HCT116 (cell line): ENCODE results near the gene STPG1. TPM values are rescaled to one million over a fixed set of nuclear protein-coding genes. Genes with fewer than 3 reads are reported as not detected.

ENCODE experiments used
- ATAC-seq: fragments of 200-7000 bp; cut with Tn5 transposase; 2 replicates; pipeline ENCODE4 v1.9.1; 2020; ENCODE audit warnings: mild to moderate bottlenecking, moderate library complexity
- BruUV-seq: library from RNA; stranded (reverse); fragments of 400-500 nt; replicated peaks from 2 replicates; lab custom pipeline; 2021; lab: Mats Ljungman, UMichigan
- CTCF ChIA-PET: fragments of 300-600 bp; sonication (Branson Sonifier 250); formaldehyde crosslinking; loops from one replicate; lab custom pipeline; 2021; ENCODE audit warnings: antibody characterized with exemption; lab: Charles Lee
- POLR2A ChIA-PET: fragments of 300-600, 350-600 bp; sonication (Branson Sonifier 250); formaldehyde crosslinking; loops from one replicate; lab custom pipeline; 2021; ENCODE audit warnings: antibody characterized with exemption; lab: Charles Lee
- RAD21 ChIA-PET, 2 experiments: fragments of 300-600 bp; sonication (Branson Sonifier 250); formaldehyde crosslinking; loops; one replicate each; lab custom pipeline; 2023; ENCODE audit warnings: low total read pairs in 2 of 2; ENCODE audit not compliant: uncharacterized antibody in 2 of 2, unreplicated experiment in 2 of 2, low non-redundant PET in 1 of 2; lab: Charles Lee
- DNase-seq: peaks from one replicate; pipeline ENCODE4 v3.0.0-alpha.2; 2010; ENCODE audit warnings: low read depth, low spot score
- H2AFZ ChIP-seq: fragments of 200-600 bp; shearing (Covaris generic), sonication (generic); 2 replicates; pipeline ENCODE4 v1.6.1; 2017; ENCODE audit warnings: low read depth, mixed run types, mixed read lengths, antibody characterized with exemption, low read length; ENCODE audit not compliant: poor library complexity, severe bottlenecking
- H3K27ac ChIP-seq: 2 replicates; pipeline ENCODE4 v1.5.1; 2012; ENCODE audit warnings: low read depth, low read length
- H3K27me3 ChIP-seq: fragments of 200-600 bp; sonication (generic); 2 replicates; pipeline ENCODE4 v1.6.1; 2016; ENCODE audit warnings: mixed run types, low read length, mixed read lengths; ENCODE audit not compliant: insufficient read depth
- H3K36me3 ChIP-seq, 2 experiments: fragments of 200-500 bp in 1 of 2; fragments of 200-600 bp in 1 of 2; sonication (Bioruptor generic) in 1 of 2; sonication (generic) in 1 of 2; 2 replicates each; pipeline versions ENCODE4 v1.5.1 to v1.6.1; 2014 to 2016; ENCODE audit warnings: low read length in 2 of 2, inconsistent platforms in 1 of 2, mixed read lengths in 1 of 2, mixed run types in 1 of 2; ENCODE audit not compliant: insufficient read depth in 2 of 2, control insufficient read depth in 1 of 2
- H3K4me1 ChIP-seq, 2 experiments: fragments of 200-600 bp in 1 of 2; sonication (generic) in 1 of 2; 2 replicates each; pipeline versions ENCODE4 v1.5.1 to v1.6.1; 2012 to 2017; ENCODE audit warnings: low read length in 2 of 2, inconsistent platforms in 1 of 2, mild to moderate bottlenecking in 1 of 2, mixed read lengths in 1 of 2, mixed run types in 1 of 2, moderate library complexity in 1 of 2; ENCODE audit not compliant: insufficient read depth in 2 of 2, control insufficient read depth in 1 of 2
- H3K4me2 ChIP-seq: fragments of 200-600 bp; sonication (generic); 2 replicates; pipeline ENCODE4 v1.6.1; 2017; ENCODE audit warnings: mixed run types, low read length, mixed read lengths
- H3K4me3 ChIP-seq, 2 experiments: fragments of 200-600 bp in 1 of 2; sonication (generic) in 1 of 2; replicated peaks in 1 of 2; 2 replicates each; pipeline ENCODE4 v1.5.1; 2011 to 2016; ENCODE audit warnings: low read length in 2 of 2, control low read depth in 1 of 2, low read depth in 1 of 2, mild to moderate bottlenecking in 1 of 2, mixed read lengths in 1 of 2, mixed run types in 1 of 2
- H3K79me2 ChIP-seq: fragments of 200-600 bp; sonication (generic); 2 replicates; pipeline ENCODE4 v1.6.1; 2017; ENCODE audit warnings: mild to moderate bottlenecking, mixed run types, low read length, moderate library complexity, mixed read lengths; ENCODE audit not compliant: insufficient read depth
- H3K9ac ChIP-seq: fragments of 200-600 bp; sonication (generic); 2 replicates; pipeline ENCODE4 v1.6.1; 2016; ENCODE audit warnings: low read length, mixed read lengths
- H3K9me2 ChIP-seq: fragments of 200-600 bp; sonication (generic), shearing (Covaris generic); 2 replicates; pipeline ENCODE4 v1.6.1; 2017; ENCODE audit warnings: mixed run types, mild to moderate bottlenecking, moderate library complexity; ENCODE audit not compliant: insufficient read depth
- H3K9me3 ChIP-seq, 2 experiments: fragments of 200-500 bp in 1 of 2; fragments of 200-600 bp in 1 of 2; sonication (Bioruptor generic) in 1 of 2; sonication (generic) in 1 of 2; 2 replicates each; pipeline ENCODE4 v1.6.1; 2014 to 2017; ENCODE audit warnings: low read length in 2 of 2, mixed read lengths in 2 of 2, inconsistent platforms in 1 of 2, low read depth in 1 of 2, mild to moderate bottlenecking in 1 of 2, mixed run types in 1 of 2, moderate library complexity in 1 of 2; ENCODE audit not compliant: control insufficient read depth in 1 of 2, insufficient read depth in 1 of 2
- H4K20me1 ChIP-seq: fragments of 200-600 bp; sonication (generic), shearing (Covaris generic); 2 replicates; pipeline ENCODE4 v1.6.1; 2017; ENCODE audit warnings: mixed run types, mild to moderate bottlenecking, moderate library complexity; ENCODE audit not compliant: insufficient read depth
- CBX3 ChIP-seq: IDR thresholded peaks from 2 replicates; pipeline ENCODE4 v1.6.1; 2012; ENCODE audit warnings: low read depth
- JUND ChIP-seq: IDR thresholded peaks from 2 replicates; pipeline ENCODE4 v1.6.1; 2012
- RAD21 ChIP-seq: IDR thresholded peaks from 2 replicates; pipeline ENCODE4 v1.6.1; 2012; ENCODE audit warnings: low read depth, mild to moderate bottlenecking
- SIN3A ChIP-seq: IDR thresholded peaks from 2 replicates; pipeline ENCODE4 v1.6.1; 2012; ENCODE audit warnings: low read depth
- SP1 ChIP-seq: IDR thresholded peaks from 2 replicates; pipeline ENCODE4 v1.6.1; 2012; ENCODE audit warnings: low read depth
- TCF7L2 ChIP-seq: IDR thresholded peaks from 2 replicates; pipeline ENCODE4 v1.7.0; 2011; ENCODE audit warnings: borderline replicate concordance, inconsistent platforms; ENCODE audit not compliant: insufficient read depth, insufficient read length; ENCODE audit errors: extremely low read depth
- intact Hi-C: fragments of 100-400 bp; cut with micrococcal nuclease; formaldehyde crosslinking; loops from 2 replicates; pipeline ENCODE4 v1.10.0; 2022
- total RNA-seq: library from RNA; stranded (reverse); gene quantifications from one replicate; pipeline ENCODE4 v1.2.1, GENCODE V29; 2021; ENCODE audit not compliant: unreplicated experiment
- TF ChIP-seq, protein P1 (sequence below): IDR thresholded peaks from 2 replicates; pipeline ENCODE4 v1.6.1; 2012
- TF ChIP-seq, protein P2 (sequence below): IDR thresholded peaks from 2 replicates; pipeline ENCODE4 v1.6.1; 2011; ENCODE audit warnings: mild to moderate bottlenecking, low read length, moderate library complexity; ENCODE audit not compliant: insufficient replicate concordance; ENCODE audit errors: extremely low read depth
- TF ChIP-seq, protein P3 (sequence below), 3 experiments: fragments of 200-600 bp in 1 of 3; sonication (generic) in 1 of 3; IDR thresholded peaks in 2 of 3; conservative IDR thresholded peaks in 1 of 3; 2 replicates each; pipeline ENCODE4 v1.5.1; 2012 to 2017; ENCODE audit warnings: low read depth in 2 of 3, low read length in 2 of 3, antibody characterized with exemption in 1 of 3, borderline replicate concordance in 1 of 3, control low read depth in 1 of 3, mild to moderate bottlenecking in 1 of 3, mixed read lengths in 1 of 3, mixed run types in 1 of 3, moderate library complexity in 1 of 3; ENCODE audit not compliant: insufficient read depth in 1 of 3

Gene STPG1
- total RNA-seq, 1 experiment from 2014 or later: 13.4 TPM

DNA sequence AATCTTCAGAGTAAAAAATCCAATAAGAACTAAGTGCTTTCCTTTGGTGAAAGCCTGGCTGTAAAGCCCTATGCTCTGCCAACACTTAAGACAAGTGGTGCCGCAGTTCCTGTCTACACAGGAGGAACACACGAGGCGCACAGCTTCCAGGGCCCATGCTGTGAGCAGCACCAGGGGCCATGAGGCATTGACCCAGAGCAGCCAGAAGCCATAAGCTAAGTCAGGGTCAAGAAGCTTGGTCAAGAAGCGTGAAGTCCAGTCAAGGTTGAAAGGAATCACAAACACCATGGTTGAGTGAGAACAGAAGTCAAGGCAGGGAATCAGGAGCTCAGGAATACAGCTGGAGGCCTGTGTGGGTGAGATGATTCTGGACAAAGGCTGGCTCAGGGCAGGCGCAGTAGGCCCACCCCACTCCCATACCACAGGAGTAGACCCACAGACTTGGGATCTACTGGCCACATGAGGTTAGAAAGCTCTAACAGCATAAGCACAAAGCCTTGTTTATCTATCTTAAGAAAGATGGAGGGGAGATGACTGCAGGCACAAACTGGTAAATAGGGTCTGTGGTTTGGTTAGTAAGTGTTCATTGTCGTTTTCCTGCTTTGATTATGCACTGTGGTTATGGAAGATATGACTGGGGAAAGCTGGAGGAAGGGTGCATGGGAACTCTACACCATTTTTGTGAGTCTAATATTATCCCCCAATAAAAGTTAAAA lies 46.1 kb upstream of the STPG1 start:
- no peaks in the 10 kb centered on the region for H3K9me3 ChIP-seq
- no peaks in the 10 kb centered on the region for H3K36me3 ChIP-seq
- no peaks in the 10 kb centered on the region for H3K9me2 ChIP-seq
- peaks cover 0 to 8% of the 10 kb centered on the region in 2 experiments; a peak in 2 of 4 replicates for H3K4me1 ChIP-seq
- ATAC-seq (no peak), DNase-seq (no peak)
- no TSS peak for BruUV-seq
- POLR2A ChIA-PET: no interaction called here
- RAD21 ChIA-PET: no interaction called here
- no peak overlapping the region for H3K4me3 ChIP-seq
- H3K27ac ChIP-seq: no peak overlapping the region
- H3K9ac ChIP-seq: no peak overlapping the region
- CTCF ChIA-PET: interaction anchor here (1.6 kb wide), 1 partner anchor 67 kb away, joined by 4 read pairs; no protein-coding TSS in a partner anchor
- no peak for TF ChIP-seq CBX3
- TF ChIP-seq, protein P1, sequence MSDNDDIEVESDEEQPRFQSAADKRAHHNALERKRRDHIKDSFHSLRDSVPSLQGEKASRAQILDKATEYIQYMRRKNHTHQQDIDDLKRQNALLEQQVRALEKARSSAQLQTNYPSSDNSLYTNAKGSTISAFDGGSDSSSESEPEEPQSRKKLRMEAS: no peak
- no peak for TF ChIP-seq RAD21
- TF ChIP-seq, protein P2, sequence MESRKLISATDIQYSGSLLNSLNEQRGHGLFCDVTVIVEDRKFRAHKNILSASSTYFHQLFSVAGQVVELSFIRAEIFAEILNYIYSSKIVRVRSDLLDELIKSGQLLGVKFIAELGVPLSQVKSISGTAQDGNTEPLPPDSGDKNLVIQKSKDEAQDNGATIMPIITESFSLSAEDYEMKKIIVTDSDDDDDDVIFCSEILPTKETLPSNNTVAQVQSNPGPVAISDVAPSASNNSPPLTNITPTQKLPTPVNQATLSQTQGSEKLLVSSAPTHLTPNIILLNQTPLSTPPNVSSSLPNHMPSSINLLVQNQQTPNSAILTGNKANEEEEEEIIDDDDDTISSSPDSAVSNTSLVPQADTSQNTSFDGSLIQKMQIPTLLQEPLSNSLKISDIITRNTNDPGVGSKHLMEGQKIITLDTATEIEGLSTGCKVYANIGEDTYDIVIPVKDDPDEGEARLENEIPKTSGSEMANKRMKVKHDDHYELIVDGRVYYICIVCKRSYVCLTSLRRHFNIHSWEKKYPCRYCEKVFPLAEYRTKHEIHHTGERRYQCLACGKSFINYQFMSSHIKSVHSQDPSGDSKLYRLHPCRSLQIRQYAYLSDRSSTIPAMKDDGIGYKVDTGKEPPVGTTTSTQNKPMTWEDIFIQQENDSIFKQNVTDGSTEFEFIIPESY: no peak
- no peak for TF ChIP-seq SIN3A
- TF ChIP-seq, protein P3, sequence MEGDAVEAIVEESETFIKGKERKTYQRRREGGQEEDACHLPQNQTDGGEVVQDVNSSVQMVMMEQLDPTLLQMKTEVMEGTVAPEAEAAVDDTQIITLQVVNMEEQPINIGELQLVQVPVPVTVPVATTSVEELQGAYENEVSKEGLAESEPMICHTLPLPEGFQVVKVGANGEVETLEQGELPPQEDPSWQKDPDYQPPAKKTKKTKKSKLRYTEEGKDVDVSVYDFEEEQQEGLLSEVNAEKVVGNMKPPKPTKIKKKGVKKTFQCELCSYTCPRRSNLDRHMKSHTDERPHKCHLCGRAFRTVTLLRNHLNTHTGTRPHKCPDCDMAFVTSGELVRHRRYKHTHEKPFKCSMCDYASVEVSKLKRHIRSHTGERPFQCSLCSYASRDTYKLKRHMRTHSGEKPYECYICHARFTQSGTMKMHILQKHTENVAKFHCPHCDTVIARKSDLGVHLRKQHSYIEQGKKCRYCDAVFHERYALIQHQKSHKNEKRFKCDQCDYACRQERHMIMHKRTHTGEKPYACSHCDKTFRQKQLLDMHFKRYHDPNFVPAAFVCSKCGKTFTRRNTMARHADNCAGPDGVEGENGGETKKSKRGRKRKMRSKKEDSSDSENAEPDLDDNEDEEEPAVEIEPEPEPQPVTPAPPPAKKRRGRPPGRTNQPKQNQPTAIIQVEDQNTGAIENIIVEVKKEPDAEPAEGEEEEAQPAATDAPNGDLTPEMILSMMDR (IDR thresholded peaks at IDR 0.05 in 2 of 3, conservative IDR thresholded peaks at IDR 0.05 in 1 of 3; ENCODE audit: borderline replicate concordance in 1 of 3, insufficient read depth in 1 of 3, low read depth in 2 of 3, low read length in 2 of 3): no peak
- TF ChIP-seq SP1: no peak
- no peak for TF ChIP-seq TCF7L2
- no peak for TF ChIP-seq JUND
- H4K20me1 ChIP-seq: no peaks in the 10 kb centered on the region
- H3K79me2 ChIP-seq: no peaks in the 10 kb centered on the region
- intact Hi-C loops: no loop called here
- H2AFZ ChIP-seq: no peak overlapping the region
- no peak overlapping the region for H3K4me2 ChIP-seq
- no peaks in the 10 kb centered on the region for H3K27me3 ChIP-seq
